ENCODE data around the gene CRB1.

The CRB1 gene

GRCh38 chr1:197304638-197305200, 36.7 kb downstream of the CRB1 start:
- no peak for DNase-seq

GRCh38 chr1:197305925-197306324, 37.9 kb downstream of the CRB1 start:
- no peak for DNase-seq

GRCh38 chr1:197306381-197307062, 38.5 kb downstream of the CRB1 start:
- DNase-seq = no peak

- no peak for DNase-seq
These were observed 39.1 kb downstream of the CRB1 start for GRCh38 chr1:197307136-197307535.

- no peak for DNase-seq
These were observed 39.5 kb downstream of the CRB1 start for GRCh38 chr1:197307551-197307950.

GRCh38 chr1:197311081-197311480, 43.0 kb downstream of the CRB1 start:
- DNase-seq = no peak

- no peak for DNase-seq
These were observed 44.1 kb downstream of the CRB1 start for GRCh38 chr1:197312163-197312562.

- DNase-seq = no peak
These were observed 45.7 kb downstream of the CRB1 start for GRCh38 chr1:197313713-197314112.

- no peak for DNase-seq
These were observed 46.6 kb downstream of the CRB1 start for GRCh38 chr1:197314682-197315081.

GRCh38 chr1:197319631-197320030, 51.6 kb downstream of the CRB1 start:
- no peak for DNase-seq

- DNase-seq = no peak
These were observed 53.0 kb downstream of the CRB1 start for GRCh38 chr1:197320991-197321531.

GRCh38 chr1:197321811-197322210, 53.8 kb downstream of the CRB1 start:
- no peak for DNase-seq

- no peak for DNase-seq
These were observed 59.8 kb downstream of the CRB1 start for GRCh38 chr1:197327776-197328364.

- no peak for DNase-seq
These were observed 62.2 kb downstream of the CRB1 start for GRCh38 chr1:197330213-197330612.

- no peak for DNase-seq
These were observed 63.5 kb downstream of the CRB1 start for GRCh38 chr1:197331565-197331964.

GRCh38 chr1:197333041-197333440, 65.0 kb downstream of the CRB1 start:
- no peak for DNase-seq

- DNase-seq = no peak
These were observed 68.5 kb downstream of the CRB1 start for GRCh38 chr1:197336571-197336970.

- DNase-seq = no peak
These were observed 71.3 kb downstream of the CRB1 start for GRCh38 chr1:197339106-197340060.

- DNase-seq = no peak
These were observed 73.6 kb downstream of the CRB1 start for GRCh38 chr1:197341626-197342025.

- DNase-seq = no peak
These were observed 74.1 kb downstream of the CRB1 start for GRCh38 chr1:197342044-197342565.

GRCh38 chr1:197342669-197343068, 74.6 kb downstream of the CRB1 start:
- DNase-seq = no peak

- no peak for DNase-seq
These were observed 75.7 kb downstream of the CRB1 start for GRCh38 chr1:197343663-197344273.
